GM21723 (cell line): ENCODE results near the gene RTL1.

Source experiments
- ATAC-seq: cut with Tn5 transposase; IDR thresholded peaks from one replicate; pipeline ENCODE4 v1.9.1; 2021; ENCODE audit warnings: mild to moderate bottlenecking, moderate library complexity; ENCODE audit not compliant: unreplicated experiment

RTL1 gene

GRCh38 chr14:100851946-100852620, 51.4 kb downstream of the RTL1 start:
- ATAC-seq = no peak

- ATAC-seq = no peak
Observed at GRCh38 chr14:100851586-100851916, 52.0 kb downstream of the RTL1 start.

DNA sequence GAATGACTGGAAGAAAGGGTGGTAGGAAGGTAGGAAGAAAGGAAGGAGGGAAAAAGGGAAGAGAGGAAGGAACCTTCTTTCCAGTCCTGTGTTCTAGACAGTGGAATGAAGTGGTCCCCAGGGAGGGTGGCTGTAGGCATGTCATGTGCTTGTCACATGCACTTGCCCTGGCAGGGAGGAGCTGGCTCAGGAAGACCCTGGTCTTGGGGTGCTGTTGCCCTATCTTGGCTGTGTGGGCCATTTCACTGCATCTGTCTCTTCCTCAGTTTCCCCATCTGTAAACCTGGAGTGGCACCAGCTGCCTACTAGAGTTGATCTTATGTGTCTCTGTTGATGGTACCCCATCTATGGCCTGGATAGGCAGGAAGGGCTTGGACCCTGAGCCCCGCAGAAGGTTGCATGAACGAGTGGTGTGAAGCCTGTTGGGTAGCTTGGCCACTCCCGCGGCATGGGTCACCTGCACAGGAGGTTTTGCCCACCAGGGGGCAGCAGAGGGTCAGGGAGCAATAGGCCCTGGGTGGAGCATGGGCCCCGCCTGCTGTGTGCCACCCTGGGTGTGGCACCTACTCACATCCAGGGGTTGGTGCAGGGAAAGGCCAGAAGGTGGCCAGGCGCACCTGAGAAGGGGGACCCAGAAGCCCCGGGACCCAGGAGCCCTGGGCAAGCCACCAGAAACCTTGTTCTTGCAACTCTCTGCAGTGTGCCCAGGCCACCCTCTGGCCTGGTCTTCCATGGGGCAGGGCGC, 52.5 kb downstream of the RTL1 start:
- peak; percentile 72 for ATAC-seq

- ATAC-seq = no peak
Observed at GRCh38 chr14:100849115-100849781, 54.3 kb downstream of the RTL1 start.

- ATAC-seq = no peak
Observed at GRCh38 chr14:100846309-100846859, 57.1 kb downstream of the RTL1 start.

- ATAC-seq = no peak
Observed at GRCh38 chr14:100845341-100845740, 58.2 kb downstream of the RTL1 start.

DNA sequence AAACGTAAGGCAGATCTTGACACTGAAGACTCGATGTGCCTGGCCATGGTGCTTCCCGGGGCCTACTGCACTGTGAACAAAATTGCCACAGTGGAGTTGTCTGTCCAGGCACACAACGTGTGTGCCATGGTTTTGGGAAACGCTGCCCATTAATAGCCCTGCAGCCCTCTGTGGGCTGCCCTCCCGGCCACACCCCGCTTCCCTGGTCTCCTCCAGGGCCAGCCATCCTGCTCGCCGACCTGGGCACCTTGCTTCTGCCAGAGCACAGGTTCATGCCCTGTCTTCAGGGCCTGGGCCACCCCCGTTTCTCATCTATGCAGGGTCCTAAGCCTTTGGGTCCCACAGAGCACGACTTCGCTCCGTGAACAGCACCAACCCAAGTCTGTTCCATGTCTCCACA, 58.7 kb downstream of the RTL1 start:
- ATAC-seq = no peak

DNA sequence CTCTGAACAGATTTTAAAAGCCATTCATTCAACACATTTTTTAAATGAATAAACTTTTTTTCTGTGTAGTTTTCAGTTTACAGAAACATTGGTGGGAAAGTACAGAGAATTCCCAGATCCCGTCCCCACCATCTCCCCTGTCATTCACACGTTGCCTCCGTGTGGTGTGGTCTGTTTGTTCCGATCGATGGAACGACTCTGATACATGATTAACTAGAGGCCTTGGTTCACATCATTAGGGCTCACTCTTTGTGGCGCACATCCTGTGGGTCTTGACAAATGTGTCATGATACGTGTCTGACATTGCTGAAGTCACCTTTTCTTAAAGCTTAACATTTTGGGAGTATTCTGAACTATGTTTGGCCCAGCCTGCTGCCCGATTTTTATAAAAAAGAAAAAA, 59.1 kb downstream of the RTL1 start:
- ATAC-seq = no peak

DNA sequence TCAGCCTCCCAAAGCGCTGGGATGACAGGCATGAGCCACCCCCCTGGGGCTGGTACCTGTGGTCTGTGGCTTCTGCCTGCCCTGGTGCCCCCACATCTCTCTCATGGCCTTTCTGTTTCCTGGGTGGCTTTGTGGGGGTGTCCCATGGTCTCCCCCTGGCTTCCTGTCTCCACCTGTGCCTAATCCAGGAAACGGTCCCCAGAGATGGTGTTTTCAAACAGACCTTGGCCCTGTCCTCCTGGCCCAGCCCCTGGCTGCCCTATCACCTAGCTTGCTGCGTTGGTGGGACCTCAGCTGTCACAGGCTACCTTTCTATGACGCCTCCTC, 59.5 kb downstream of the RTL1 start:
- no peak for ATAC-seq

DNA sequence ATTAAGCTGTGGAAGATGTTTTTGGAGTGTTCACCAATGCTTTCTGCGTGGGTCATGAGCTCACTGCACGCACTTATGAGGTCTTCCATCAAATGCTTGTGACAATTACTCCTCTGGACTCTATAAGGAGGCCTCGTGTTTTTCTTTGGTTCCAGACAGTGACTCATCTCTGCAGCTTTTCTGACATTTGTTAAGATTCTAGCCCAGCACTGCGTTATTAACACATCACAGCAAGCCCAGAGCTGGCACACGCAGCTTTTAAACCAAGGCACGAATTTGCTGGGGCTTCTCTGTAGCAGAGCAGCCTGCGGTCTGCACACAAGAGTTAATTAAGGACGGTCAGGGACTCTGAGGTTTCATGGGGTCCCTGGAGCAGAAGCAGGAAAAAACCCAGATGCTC, 60.7 kb downstream of the RTL1 start:
- ATAC-seq = no peak

GRCh38 chr14:100841761-100842403, 61.6 kb downstream of the RTL1 start:
- no peak for ATAC-seq

GRCh38 chr14:100841066-100841760, 62.3 kb downstream of the RTL1 start:
- no peak for ATAC-seq

- no peak for ATAC-seq
Observed at GRCh38 chr14:100840286-100841065, 63.0 kb downstream of the RTL1 start.

DNA sequence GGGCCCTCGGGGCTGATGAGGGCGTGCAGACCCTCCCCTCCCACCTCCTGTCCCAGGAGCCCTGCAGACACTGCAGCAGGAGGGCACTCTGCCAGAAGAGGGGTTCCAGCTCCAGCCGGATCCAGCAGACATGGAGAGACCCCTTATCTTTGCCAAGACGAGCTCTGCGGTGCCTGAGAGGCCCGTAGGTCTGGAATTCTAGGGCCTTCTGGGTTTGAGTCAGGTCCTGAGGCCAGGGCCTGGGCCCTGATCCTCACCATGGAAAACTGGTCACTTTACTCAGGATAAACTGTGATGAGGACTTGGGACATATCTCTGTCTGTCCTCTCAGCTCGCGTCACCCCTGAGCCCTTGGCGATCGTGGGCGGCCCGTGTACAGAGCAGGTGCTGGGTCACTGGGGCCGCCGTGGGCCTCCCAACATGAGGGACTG, 63.8 kb downstream of the RTL1 start:
- no peak for ATAC-seq

- no peak for ATAC-seq
Observed at GRCh38 chr14:100839315-100839585, 64.3 kb downstream of the RTL1 start.

DNA sequence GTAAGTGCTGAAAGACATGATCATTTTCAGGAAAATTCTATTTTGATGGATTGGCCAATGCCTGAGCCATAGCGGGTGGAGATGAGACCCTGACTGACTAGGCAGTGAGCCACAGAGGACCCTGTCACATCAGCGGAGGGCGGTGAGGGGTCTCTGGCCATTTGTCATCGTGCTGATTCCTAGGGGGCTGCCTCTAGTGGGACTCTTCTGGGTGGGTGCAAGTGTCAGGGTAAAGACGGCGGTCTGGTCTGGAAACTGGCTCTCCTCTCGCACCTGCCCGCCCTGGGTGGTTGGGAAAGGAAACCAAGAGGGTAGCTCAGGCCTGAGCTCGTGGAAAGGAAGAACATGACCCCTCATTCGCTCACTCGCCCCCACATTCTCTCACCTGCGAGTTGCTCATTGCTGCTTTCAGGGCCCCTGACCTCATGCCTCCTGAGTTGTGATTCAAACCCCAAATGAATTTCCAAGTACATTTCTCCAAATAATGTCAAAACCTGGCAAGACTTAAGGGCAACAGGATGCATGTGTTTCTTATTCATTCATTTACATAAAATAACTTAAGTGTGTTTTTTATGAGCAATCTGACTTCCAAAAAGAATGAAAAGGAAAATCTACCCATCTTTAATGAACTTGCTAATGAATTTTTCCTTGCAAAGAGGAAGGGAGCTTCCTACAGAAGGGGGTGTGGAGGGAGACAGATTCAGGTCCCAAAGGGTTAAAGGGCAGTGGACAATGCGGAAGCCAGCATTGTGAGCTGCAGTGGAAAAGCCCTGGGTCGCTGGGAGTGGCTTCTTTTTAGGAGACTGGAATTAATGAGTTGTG, 64.8 kb downstream of the RTL1 start:
- no peak for ATAC-seq

DNA sequence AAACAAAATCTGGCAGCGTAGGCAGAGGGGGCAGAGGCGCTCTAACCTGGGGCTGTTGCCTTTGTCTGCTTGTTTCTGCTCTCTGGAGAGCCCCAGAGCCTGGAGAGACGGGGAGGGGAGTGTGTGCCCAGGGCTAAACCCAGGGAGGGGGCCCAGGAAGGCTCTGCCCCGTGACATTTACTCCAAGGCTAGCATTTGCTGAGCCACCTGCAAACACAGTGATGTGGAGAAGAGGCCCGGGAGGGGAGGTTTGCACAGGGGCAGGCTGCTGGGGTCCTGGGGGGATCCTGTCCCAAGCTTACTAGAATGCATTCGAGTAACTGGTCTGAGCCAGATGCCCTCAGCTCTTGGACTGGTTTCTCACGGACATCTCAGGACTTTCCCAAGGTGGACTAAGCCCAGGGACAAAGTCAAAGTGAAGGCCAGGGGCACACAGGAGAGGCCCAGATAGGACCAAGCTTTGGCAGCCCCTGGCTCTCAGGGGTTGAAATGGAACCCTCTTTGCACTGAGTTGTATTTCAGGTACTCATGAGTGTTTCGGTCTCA, 65.6 kb downstream of the RTL1 start:
- ATAC-seq = no peak

GRCh38 chr14:100836941-100837804, 66.3 kb downstream of the RTL1 start:
- ATAC-seq = no peak
